Effector memory CD8-positive, alpha-beta T cell (primary cell): Measurements from ENCODE around the gene CD81.

Experiments
- ATAC-seq: fragments of 150-1000 bp; cut with Tn5 transposase; replicated peaks from 2 replicates; pipeline ENCODE4 v1.10.0; 2021; ENCODE audit warnings: mild to moderate bottlenecking, moderate library complexity
- DNase-seq, 3 experiments: peaks; one replicate each; pipeline ENCODE4 v3.0.0; 2021
- H3K27ac Mint-ChIP-seq, 2 donors: one replicate each; pipeline ENCODE4 v1.8.0; 2022; ENCODE audit warnings: mild to moderate bottlenecking in 2 of 2, mixed read lengths in 2 of 2, moderate library complexity in 2 of 2
- H3K27me3 Mint-ChIP-seq, 2 donors: one replicate each; pipeline ENCODE4 v1.8.0; 2022; ENCODE audit warnings: mixed read lengths in 2 of 2
- H3K36me3 Mint-ChIP-seq: one replicate; pipeline ENCODE4 v1.8.0; 2022; ENCODE audit warnings: mild to moderate bottlenecking, moderate library complexity, mixed read lengths; ENCODE audit not compliant: insufficient read depth
- H3K4me1 Mint-ChIP-seq, 2 donors: one replicate each; pipeline ENCODE4 v1.8.0; 2022; ENCODE audit warnings: low read depth in 2 of 2, mixed read lengths in 2 of 2
- H3K4me3 Mint-ChIP-seq, 2 donors: one replicate each; pipeline ENCODE4 v1.8.0; 2022; ENCODE audit warnings: mild to moderate bottlenecking in 2 of 2, mixed read lengths in 2 of 2, moderate library complexity in 2 of 2
- H3K9me3 Mint-ChIP-seq, 2 donors: one replicate each; pipeline ENCODE4 v1.8.0; 2022; ENCODE audit warnings: mixed read lengths in 2 of 2

Gene CD81

GRCh38 chr11:2401436-2401984 is 24.4 kb downstream of the CD81 start:
- Mint-ChIP-seq H3K9me3 (no peaks in the 10 kb centered on the region), H3K36me3 (peaks cover 69% of the 10 kb centered on the region), H3K4me1 (peaks cover 0 to 14% of the 10 kb centered on the region in 2 donors), H3K27ac (peak overlapping the region; percentile 94 to 96), H3K4me3 (peak overlapping the region; percentile 92 to 93), H3K27me3 (no peaks in the 10 kb centered on the region)
- no peak for DNase-seq
- ATAC-seq, result no peak

GRCh38 chr11:2402106-2402505 is 25.0 kb downstream of the CD81 start:
- H3K27me3 Mint-ChIP-seq, result no peaks in the 10 kb centered on the region
- peaks cover 0 to 14% of the 10 kb centered on the region in 2 donors for H3K4me1 Mint-ChIP-seq
- peak overlapping the region; percentile 92 to 93 for H3K4me3 Mint-ChIP-seq
- H3K27ac Mint-ChIP-seq, result peak overlapping the region in 1 of 2 donors; percentile 96
- ATAC-seq (no peak), DNase-seq (no peak)
- no peaks in the 10 kb centered on the region for H3K9me3 Mint-ChIP-seq
- peaks cover 63% of the 10 kb centered on the region for H3K36me3 Mint-ChIP-seq

DNA sequence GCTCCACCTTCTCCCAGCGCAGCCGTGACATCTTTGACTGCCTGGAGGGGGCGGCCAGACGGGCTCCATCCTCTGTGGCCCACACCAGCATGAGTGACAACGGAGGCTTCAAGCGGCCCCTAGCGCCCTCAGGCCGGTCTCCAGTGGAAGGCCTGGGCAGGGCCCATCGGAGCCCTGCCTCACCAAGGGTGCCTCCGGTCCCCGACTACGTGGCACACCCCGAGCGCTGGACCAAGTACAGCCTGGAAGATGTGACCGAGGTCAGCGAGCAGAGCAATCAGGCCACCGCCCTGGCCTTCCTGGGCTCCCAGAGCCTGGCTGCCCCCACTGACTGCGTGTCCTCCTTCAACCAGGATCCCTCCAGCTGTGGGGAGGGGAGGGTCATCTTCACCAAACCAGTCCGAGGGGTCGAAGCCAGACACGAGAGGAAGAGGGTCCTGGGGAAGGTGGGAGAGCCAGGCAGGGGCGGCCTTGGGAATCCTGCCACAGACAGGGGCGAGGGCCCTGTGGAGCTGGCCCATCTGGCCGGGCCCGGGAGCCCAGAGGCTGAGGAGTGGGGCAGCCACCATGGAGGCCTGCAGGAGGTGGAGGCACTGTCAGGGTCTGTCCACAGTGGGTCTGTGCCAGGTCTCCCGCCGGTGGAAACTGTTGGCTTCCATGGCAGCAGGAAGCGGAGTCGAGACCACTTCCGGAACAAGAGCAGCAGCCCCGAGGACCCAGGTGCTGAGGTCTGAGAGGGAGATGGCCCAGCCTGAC is 26.0 kb downstream of the CD81 start:
- H3K4me1 Mint-ChIP-seq, result peaks cover 0 to 14% of the 10 kb centered on the region in 2 donors
- ATAC-seq (no peak), DNase-seq (no peak)
- H3K36me3 Mint-ChIP-seq, result peaks cover 53% of the 10 kb centered on the region
- H3K27ac Mint-ChIP-seq, result no peak overlapping the region
- no peaks in the 10 kb centered on the region for H3K27me3 Mint-ChIP-seq
- H3K9me3 Mint-ChIP-seq, result no peaks in the 10 kb centered on the region
- peak overlapping the region; percentile 37 to 46 for H3K4me3 Mint-ChIP-seq

- H3K4me1 Mint-ChIP-seq, result peaks cover 0 to 8% of the 10 kb centered on the region in 2 donors
- DNase-seq (no peak), ATAC-seq (no peak)
- no peaks in the 10 kb centered on the region for H3K27me3 Mint-ChIP-seq
- peaks cover 40% of the 10 kb centered on the region for H3K36me3 Mint-ChIP-seq
- no peak overlapping the region for H3K4me3 Mint-ChIP-seq
- peak overlapping the region in 1 of 2 donors; percentile 70 for H3K27ac Mint-ChIP-seq
- H3K9me3 Mint-ChIP-seq, result no peaks in the 10 kb centered on the region
Measured at GRCh38 chr11:2404735-2405196, 27.7 kb downstream of the CD81 start.

DNA sequence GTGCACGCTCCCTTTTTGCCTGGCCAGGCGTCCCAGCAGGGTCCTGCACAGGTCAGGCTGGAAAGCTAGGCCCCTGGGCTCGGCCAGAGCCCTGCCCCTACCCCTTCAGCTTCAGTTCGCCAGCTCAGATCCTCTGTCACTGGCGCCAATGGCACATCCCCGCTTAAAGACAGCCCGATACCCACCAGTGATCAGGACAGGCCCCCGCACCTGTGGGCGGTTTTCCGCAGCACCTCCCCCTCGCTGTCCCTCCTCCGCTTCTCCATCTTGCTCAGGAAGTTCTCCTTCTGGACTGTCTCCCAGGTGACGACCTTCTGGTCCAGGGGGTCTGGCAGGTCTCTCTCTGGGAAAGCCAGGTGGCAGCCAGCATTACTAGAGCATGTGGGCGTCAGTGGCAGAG is 29.3 kb downstream of the CD81 start:
- Mint-ChIP-seq H3K4me3 (no peak overlapping the region), H3K4me1 (peaks cover 0 to 3% of the 10 kb centered on the region in 2 donors), H3K9me3 (no peaks in the 10 kb centered on the region), H3K36me3 (peaks cover 31% of the 10 kb centered on the region), H3K27me3 (no peaks in the 10 kb centered on the region), H3K27ac (no peak overlapping the region)
- DNase-seq (no peak), ATAC-seq (no peak)

GRCh38 chr11:2406878-2407410 is 29.8 kb downstream of the CD81 start:
- DNase-seq, result no peak
- peaks cover 0 to 3% of the 10 kb centered on the region in 2 donors for H3K4me1 Mint-ChIP-seq
- H3K9me3 Mint-ChIP-seq, result no peaks in the 10 kb centered on the region
- H3K27ac Mint-ChIP-seq, result peak overlapping the region in 1 of 2 donors; percentile 67
- H3K36me3 Mint-ChIP-seq, result peaks cover 26% of the 10 kb centered on the region
- no peak for ATAC-seq
- no peaks in the 10 kb centered on the region for H3K27me3 Mint-ChIP-seq
- H3K4me3 Mint-ChIP-seq, result no peak overlapping the region

DNA sequence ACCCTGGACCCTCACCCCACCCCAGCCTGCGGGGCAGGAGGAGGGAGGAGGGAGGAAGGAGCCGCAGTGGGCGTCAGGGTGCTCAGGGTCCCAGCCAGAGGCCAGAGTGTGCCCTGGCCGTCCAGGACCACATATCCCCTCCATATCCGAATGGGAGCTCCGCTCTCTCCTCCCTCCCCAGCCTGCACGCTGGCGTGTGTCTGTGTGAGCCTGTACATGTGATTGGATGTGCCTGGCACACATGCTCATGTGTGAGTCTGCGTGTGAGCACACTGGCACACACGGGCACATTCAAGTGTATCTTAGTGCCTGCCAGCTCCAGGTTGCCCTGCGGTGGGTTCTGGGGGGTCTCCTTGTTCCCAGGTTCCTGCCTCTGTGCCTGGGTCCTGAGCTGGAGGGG is 31.6 kb downstream of the CD81 start:
- DNase-seq (no peak), ATAC-seq (no peak)
- H3K27ac Mint-ChIP-seq, result no peak overlapping the region
- no peak overlapping the region for H3K4me3 Mint-ChIP-seq
- H3K36me3 Mint-ChIP-seq, result peaks cover 13% of the 10 kb centered on the region
- no peaks in the 10 kb centered on the region for H3K9me3 Mint-ChIP-seq
- no peaks in the 10 kb centered on the region for H3K27me3 Mint-ChIP-seq
- peaks cover 0 to 4% of the 10 kb centered on the region in 2 donors for H3K4me1 Mint-ChIP-seq

GRCh38 chr11:2409126-2409525 is 32.0 kb downstream of the CD81 start:
- H3K27ac Mint-ChIP-seq, result no peak overlapping the region
- H3K27me3 Mint-ChIP-seq, result no peaks in the 10 kb centered on the region
- peaks cover 9% of the 10 kb centered on the region for H3K36me3 Mint-ChIP-seq
- DNase-seq (no peak), ATAC-seq (no peak)
- no peak overlapping the region for H3K4me3 Mint-ChIP-seq
- no peaks in the 10 kb centered on the region for H3K9me3 Mint-ChIP-seq
- H3K4me1 Mint-ChIP-seq, result peaks cover 0 to 2% of the 10 kb centered on the region in 2 donors

DNA sequence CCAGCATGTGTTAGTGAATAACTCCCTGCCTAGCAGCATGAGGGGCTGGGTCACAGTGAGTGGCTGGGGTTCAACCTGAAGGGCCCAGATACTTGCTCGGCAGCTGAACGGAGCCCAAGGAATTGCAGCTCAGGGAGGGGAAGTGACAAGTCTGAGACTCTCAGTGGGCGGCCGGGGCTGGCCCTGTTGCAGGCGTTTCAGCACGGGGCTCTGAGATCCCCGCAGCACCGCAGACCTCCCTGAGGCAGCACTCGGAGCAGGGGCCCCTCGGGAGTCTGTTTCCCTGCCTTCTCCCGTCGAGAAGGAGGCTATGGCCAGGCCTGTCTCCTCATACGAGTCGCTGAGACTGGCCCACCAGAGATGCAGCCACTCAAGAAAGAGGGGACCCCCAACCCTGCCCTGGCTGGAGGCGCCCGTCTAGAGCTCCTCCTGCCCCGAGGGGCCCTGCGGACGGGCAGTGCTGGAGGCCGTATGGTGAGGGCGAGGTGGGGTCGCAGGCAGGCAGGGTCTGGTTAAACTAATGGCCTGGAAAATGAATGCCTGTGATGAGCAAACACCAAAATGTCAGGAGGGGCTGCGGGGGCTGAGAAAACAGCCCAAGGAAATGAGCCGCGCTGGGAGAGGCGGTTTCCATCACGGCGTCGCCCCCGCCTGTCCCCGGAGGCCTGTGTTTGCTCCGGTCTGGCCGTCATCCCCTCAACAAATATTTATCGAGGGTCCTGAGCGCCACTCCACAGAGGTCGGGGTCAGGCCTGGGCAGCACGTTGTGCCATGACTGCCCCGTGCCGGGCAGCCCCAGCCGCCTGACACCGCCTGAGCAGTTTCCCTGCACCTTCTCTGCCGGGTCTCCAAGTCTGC is 32.7 kb downstream of the CD81 start:
- H3K4me3 Mint-ChIP-seq, result no peak overlapping the region
- no peaks in the 10 kb centered on the region for H3K9me3 Mint-ChIP-seq
- DNase-seq (no peak), ATAC-seq (no peak)
- H3K36me3 Mint-ChIP-seq, result peaks cover 6% of the 10 kb centered on the region
- H3K27me3 Mint-ChIP-seq, result no peaks in the 10 kb centered on the region
- peaks cover 0 to 2% of the 10 kb centered on the region in 2 donors for H3K4me1 Mint-ChIP-seq
- H3K27ac Mint-ChIP-seq, result no peak overlapping the region

DNA sequence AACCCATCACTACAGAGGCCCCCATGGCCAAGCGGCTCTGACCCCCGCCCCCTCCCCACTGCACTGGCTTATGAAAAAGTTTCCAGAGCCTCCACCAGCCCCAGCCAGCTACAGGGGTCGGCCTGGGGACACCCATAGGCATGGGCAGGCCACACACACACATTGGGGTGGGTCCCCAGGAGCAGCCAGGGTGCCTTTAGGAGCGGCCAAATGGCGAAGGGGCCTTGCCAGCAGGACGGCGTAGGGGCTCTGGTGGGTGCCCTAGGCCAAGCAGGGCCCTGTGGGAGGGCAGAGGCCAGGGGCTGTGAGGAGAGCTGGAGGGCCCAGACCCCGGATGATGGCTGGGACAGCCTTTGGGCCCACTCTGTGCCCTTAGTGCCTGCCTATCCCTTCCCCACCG is 33.5 kb downstream of the CD81 start:
- ATAC-seq (no peak), DNase-seq (no peak)
- peaks cover 2% of the 10 kb centered on the region for H3K36me3 Mint-ChIP-seq
- no peak overlapping the region for H3K4me3 Mint-ChIP-seq
- H3K27me3 Mint-ChIP-seq, result no peaks in the 10 kb centered on the region
- H3K9me3 Mint-ChIP-seq, result no peaks in the 10 kb centered on the region
- no peak overlapping the region for H3K27ac Mint-ChIP-seq
- peaks cover 0 to 2% of the 10 kb centered on the region in 2 donors for H3K4me1 Mint-ChIP-seq

GRCh38 chr11:2411446-2412305 is 34.6 kb downstream of the CD81 start:
- Mint-ChIP-seq H3K9me3 (no peaks in the 10 kb centered on the region), H3K36me3 (peaks cover 2% of the 10 kb centered on the region), H3K27me3 (no peaks in the 10 kb centered on the region), H3K4me1 (peaks cover 0 to 2% of the 10 kb centered on the region in 2 donors), H3K27ac (peak overlapping the region in 1 of 2 donors; percentile 62), H3K4me3 (no peak overlapping the region)
- DNase-seq (no peak), ATAC-seq (no peak)

DNA sequence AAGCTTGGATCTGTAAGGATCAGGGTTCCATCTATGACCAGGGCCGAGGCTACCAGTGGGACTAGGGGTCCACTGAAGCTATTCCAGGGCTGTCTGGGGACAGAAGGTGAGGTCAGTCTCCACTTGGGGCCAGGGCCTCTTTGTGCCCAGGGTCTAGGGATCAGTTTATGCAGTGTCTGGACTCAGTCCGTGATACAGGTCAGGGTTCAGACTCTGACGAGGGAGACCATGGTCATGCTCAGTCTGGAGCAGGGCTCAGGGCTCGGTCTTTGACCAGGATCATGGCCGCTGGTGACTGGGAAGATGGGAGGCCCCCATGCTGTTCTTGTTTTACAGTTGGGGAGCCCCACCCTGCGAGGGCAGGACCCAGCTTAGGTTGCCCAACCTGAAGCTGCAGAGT is 35.2 kb downstream of the CD81 start:
- Mint-ChIP-seq H3K9me3 (no peaks in the 10 kb centered on the region), H3K4me1 (peaks cover 0 to 2% of the 10 kb centered on the region in 2 donors), H3K4me3 (no peak overlapping the region), H3K27ac (no peak overlapping the region), H3K36me3 (peaks cover 2% of the 10 kb centered on the region), H3K27me3 (no peaks in the 10 kb centered on the region)
- ATAC-seq (no peak), DNase-seq (no peak)
